HG03103 (cell line): Measurements from ENCODE around the gene SLC25A33.
"Not testable (repeated sequence)": the region's sequence is repeated elsewhere in the genome, so short reads cannot be mapped to it uniquely, and the experiment has no call there.

Experiments used
- ATAC-seq: cut with Tn5 transposase; IDR thresholded peaks from one replicate; pipeline ENCODE4 v1.9.1; 2021; ENCODE audit warnings: low read depth; ENCODE audit not compliant: unreplicated experiment

The SLC25A33 gene

GRCh38 chr1:9615316-9616063 lies 76.2 kb downstream of the SLC25A33 start:
- ATAC-seq: no peak

GRCh38 chr1:9618909-9619679 lies 79.8 kb downstream of the SLC25A33 start:
- ATAC-seq: no peak

GRCh38 chr1:9621032-9621431 lies 81.8 kb downstream of the SLC25A33 start:
- ATAC-seq: no peak

GRCh38 chr1:9624081-9624480 lies 84.8 kb downstream of the SLC25A33 start:
- ATAC-seq: no peak

- not testable (repeated sequence) for ATAC-seq
Measured at GRCh38 chr1:9625030-9625429, 85.8 kb downstream of the SLC25A33 start.

- ATAC-seq: no peak
Measured at GRCh38 chr1:9626201-9626608, 86.9 kb downstream of the SLC25A33 start.

GRCh38 chr1:9628541-9629444 lies 89.5 kb downstream of the SLC25A33 start:
- no peak for ATAC-seq

- ATAC-seq: peak; percentile 35
Measured at GRCh38 chr1:9629445-9630201, 90.4 kb downstream of the SLC25A33 start.

GRCh38 chr1:9630331-9631111 lies 91.3 kb downstream of the SLC25A33 start:
- ATAC-seq: no peak

- ATAC-seq: no peak
Measured at GRCh38 chr1:9631613-9632012, 92.3 kb downstream of the SLC25A33 start.

- no peak for ATAC-seq
Measured at GRCh38 chr1:9633493-9633892, 94.2 kb downstream of the SLC25A33 start.

- ATAC-seq: no peak
Measured at GRCh38 chr1:9634582-9634981, 95.3 kb downstream of the SLC25A33 start.
